ENCODE measurements around the gene PGAM5.
"Not testable (repeated sequence)": the region's sequence is repeated elsewhere in the genome, so short reads cannot be mapped to it uniquely, and the experiment has no call there.

PGAM5 gene

GRCh38 chr12:132723015-132723763, 12.5 kb downstream of the PGAM5 start:
- DNase-seq = no peak

DNA sequence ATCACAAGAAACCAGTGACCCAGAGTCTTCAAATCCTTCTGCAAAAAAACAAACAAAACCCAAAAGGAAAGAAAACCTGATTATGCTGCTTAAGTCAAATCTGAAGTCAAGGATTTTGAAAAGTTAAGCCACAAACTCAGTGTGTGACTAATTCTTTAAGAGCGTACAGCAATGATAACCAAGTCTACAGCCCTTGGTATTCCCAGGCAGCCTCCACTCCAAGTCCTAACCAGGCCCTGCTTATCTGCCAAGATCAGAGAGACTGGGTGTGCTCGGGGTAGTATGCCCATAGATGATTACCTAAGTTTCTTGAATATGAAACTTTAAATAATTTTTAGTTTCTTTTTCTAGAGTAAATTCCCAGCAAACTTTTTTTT, 13.1 kb downstream of the PGAM5 start:
- no peak for DNase-seq

GRCh38 chr12:132724506-132725241, 14.0 kb downstream of the PGAM5 start:
- DNase-seq = no peak

- no peak for DNase-seq
Observed at GRCh38 chr12:132726386-132726785, 15.7 kb downstream of the PGAM5 start.

- no peak for DNase-seq
Observed at GRCh38 chr12:132727091-132727794, 16.6 kb downstream of the PGAM5 start.

DNA sequence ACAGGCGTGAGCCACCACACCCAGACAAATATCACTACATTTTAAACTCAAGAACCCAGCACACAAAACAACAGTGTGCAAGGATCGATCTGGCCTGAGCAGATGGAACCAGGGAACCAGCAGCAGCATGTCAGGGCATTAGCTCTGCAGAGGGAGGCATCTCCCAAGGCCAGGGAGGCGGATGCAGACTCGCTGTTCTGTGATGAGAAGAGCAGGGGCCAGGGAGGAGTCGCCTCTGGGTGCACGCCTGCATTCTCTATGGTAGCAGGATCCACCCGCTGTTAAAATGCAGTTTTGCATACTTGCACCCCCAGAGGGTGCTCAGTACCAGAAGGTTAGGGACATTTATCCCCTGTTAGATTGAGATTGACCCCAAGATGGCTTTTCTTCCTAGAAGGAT, 17.9 kb downstream of the PGAM5 start:
- no peak for DNase-seq

DNA sequence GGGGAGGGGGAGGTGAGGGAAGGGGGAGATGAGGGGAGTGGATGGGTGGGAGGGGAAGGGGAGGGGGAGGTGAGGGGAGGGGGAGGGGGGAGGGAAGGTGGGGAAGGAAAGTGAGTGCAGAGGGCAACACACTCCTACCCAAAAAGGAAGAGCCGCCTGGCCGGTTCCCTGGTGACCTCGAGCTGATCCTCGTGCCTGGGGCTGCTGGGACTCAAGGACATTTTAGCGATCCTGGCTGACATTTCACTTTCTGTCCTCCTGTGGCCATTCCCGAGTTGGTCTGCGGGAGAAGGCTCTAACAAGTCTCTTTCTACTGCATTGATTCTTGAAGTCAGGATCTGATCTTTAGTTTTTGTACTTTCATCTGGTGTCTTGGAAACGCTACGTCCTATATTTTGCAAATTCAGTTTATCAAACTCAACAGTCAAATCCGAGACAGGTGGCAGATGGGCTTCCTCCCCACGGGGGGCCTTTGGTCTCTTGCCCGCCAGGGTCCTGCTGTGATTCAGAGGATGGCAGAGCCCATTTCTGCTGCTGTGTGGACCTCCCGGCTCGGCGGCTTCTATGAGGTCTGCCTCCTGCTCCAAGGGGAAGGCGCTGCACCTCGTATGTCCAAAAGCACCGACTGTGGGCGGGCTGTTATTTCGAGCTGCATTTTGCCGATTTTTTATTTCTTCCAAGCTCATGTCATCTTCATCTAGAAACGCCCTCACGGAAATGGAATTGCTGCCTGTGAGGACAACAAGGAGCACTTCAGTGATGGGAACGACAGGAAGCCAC, 19.1 kb downstream of the PGAM5 start:
- DNase-seq = no peak

- no peak for DNase-seq
Observed at GRCh38 chr12:132730353-132730752, 19.7 kb downstream of the PGAM5 start.

DNA sequence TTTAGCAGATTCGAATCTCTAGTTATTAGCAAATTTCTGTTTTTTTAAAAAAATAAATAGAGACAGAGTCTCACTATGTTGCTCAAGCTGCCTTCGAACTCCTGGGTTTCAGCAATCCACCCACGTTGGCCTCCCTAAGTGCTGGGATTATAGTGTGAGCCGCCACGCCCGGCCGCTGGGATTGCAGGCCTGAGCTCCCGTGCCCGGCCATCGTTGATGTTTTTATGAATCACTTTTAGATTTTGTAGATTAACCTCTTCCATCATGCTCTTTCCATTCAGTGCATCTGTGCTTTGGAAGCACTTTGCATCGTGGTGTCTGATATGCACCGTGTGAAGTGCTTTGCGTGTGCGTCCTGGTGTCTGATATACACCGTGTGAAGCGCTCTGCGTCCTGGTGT, 20.9 kb downstream of the PGAM5 start:
- DNase-seq = no peak

DNA sequence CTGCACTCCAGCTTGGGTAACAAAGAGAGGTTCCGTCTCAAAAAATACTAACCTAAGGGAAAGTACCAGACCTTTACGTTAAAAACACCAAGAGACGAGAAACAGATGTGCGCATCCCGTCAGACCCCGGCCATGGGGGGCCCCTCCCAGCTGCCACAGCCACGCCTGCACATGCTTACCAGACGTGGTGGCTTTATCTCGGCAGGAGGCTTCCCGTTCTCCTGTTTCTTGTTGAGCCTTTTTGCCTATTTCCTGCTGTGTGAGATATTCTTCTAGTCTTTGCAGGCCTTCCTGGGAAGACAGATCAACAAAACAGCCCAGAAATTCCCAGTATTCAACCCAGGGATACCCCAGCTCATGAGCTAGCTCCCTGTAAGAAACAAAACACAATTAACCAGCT, 23.6 kb downstream of the PGAM5 start:
- no peak for DNase-seq

DNA sequence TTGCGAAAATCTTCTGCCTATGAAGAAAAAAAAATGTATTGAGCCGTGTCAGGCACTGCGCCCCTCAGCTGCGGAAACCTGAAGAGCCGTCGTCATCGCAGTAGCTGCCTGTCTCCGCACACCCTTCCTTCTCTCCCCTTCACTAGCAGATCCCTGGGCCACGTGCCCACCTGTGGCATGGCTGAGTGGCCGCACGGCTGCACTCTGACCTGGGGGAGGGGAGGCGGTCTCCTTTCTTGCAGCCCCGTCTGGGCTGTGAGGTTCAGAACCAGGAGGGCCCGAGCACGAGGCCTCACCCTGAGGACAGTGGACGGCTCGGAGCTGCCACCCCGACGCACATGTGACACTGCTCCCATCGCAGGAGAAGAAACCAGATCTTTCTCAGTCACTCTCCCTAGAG, 24.9 kb downstream of the PGAM5 start:
- no peak for DNase-seq

DNA sequence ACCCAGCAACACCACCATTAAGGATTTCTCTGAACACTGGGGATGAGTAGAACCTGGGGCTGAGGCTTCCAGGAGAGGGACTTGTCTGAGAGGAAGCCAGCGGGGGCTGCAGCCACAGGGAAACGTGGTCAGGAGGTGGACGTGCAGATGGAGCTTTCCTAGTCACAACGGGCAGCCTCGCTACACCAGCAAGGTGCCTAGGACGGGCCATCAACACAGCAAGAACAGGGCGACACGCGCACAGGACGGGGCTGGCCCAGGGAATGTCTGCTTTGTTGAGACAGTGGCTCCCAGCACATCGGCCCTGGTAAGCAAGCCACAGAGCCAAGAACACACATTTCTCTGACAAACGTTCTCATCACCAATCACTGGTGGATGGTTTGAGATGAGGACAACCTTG, 25.7 kb downstream of the PGAM5 start:
- DNase-seq = no peak

DNA sequence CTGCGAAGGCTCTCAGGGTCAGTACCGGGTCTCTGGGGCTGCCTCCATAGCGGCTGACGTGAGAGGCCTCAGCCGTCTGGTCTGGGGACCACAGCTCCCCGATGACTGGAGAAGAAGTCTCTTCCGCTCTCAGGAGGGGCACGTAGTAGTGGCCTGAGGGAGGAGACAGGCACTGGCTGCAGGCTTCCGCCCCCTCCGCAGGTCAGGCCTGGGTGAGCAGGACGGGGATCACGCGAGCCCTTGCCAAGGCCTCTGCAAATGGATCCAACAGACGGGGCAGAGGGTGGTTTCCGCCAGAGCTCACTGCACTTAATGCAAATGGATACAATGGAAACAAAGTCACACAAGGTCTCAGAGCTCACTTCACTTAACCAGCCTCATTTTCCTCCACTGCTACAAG, 26.3 kb downstream of the PGAM5 start:
- DNase-seq = no peak

DNA sequence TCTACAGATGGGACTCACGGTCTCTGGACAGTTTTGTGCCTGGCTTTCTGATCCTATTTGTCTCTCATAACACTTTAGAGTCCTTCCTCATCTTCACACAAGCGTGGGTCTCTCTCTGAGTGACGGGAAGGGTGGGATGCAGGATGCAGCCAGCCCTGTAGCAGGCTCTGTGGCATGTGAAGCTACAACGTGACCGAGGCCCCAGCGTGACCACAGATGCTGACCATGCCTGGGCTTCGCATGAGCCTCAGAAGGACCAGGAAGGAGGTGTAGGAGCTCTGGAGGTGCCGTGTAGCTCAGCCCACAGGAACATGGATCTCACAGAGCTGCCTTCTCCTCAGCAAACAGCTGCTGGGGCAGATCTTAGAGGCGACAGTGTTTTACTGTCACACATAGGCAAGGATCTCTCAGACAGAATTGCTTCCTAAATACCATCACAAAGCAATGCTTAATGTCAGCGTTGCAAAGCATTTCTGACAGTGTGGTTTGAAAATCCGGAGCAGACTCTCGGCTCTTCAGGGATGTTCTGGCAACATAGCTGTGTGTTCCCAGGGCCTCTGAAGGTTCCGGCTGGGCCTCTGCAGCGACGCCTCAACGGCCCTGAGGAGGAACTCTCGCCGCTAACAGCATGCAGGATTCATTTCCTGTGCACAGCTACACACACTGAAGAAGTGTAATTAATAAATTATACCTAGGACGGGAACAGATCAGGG, 29.1 kb downstream of the PGAM5 start:
- DNase-seq = no peak

- no peak for DNase-seq
Observed at GRCh38 chr12:132740313-132740646, 29.6 kb downstream of the PGAM5 start.

DNA sequence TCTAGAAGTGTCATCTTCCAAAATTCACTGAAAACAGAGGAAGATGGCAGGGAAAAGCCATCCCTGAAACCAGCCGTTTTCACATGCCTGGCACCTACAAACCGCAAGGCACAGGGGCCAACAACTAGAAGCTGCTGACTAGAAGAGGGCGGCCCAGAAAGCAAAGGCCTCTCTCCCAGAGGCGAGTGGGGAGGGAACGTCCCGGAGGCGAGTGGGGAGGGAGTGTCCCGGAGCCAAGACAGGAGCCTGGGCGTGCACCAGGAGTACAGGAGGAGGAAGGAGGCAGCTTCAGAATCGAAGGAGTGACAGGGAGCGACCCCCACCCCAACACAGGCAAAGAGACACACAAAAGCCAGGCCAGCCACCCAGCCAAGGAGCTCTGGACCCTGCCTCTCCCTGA, 30.0 kb downstream of the PGAM5 start:
- DNase-seq = no peak

DNA sequence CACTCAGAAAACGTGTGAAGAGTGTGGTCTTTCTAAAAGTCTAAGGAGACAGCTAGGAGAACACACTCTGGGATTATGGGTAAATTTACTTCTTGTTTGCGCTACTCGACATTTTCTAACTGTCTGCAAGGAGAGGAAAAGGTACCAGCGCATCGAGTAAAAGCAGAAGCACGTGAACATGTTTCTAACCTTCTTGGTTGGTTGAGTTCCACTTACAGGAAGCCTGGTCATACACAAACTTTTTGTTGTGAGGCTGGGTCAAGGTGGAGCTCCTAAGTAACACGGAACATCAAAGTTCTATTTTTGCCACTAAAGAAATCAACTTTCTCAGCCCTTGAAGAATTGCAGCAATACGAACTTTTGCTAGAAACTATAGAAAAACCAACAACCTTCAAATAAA, 31.0 kb downstream of the PGAM5 start:
- no peak for DNase-seq

DNA sequence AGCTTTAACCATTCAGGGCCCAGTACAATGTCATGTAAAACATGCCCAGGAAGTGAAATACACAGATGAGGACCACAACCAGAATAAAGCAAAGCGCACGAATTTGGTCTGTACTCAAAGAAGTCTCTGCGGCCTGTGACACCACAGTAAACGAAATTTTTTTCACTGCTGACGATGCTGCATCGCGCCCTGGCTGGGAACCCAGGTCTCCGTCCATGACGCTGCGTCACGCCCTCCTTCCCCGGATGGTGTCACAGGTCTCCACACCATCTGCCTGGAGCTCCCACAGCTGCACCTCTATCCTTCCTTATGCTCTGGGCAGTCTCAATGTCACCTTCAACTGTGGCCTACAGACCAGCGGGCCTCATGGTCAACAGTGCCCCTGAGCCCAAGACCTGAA, 33.2 kb downstream of the PGAM5 start:
- DNase-seq = no peak

DNA sequence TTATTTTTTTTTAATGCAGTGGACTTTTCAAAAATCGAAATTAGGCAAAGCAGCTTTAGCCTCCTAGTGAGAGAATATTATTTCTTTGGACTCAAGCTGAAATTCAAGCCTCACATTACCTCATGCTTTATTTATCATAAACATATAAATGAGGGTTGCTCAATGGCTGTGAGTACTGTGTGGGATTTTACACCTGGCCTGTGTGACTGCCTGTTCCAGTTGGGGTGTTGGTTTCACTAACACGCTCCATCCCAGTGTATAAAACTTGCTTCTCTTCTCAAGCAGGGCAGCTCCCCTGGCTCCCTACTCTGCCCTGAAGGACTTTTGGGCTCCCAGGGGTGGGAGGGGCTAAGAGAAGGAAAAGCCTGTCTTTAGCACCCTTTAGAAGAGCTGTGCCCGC, 36.0 kb downstream of the PGAM5 start:
- no peak for DNase-seq

DNA sequence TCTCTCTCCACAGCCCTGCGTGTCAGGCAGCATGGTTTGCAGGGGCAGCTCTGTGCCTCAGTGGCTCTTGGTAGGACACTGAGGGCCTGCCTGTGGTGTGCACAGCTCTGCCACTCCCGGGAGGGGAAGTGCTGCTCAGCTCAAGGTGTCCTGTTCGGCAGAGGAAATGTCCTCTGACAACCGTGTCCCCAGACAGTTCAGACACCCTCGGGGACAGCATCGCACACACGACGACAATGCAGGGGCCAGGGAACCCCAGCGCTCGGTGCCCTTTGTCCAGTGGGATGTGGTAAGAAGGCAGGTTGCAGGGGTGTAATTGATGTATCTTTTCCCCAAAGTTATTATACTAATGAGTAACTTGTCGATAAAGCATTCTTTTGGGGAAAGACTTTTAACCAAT, 36.8 kb downstream of the PGAM5 start:
- DNase-seq = no peak

GRCh38 chr12:132747896-132748295, 37.3 kb downstream of the PGAM5 start:
- DNase-seq = no peak

DNA sequence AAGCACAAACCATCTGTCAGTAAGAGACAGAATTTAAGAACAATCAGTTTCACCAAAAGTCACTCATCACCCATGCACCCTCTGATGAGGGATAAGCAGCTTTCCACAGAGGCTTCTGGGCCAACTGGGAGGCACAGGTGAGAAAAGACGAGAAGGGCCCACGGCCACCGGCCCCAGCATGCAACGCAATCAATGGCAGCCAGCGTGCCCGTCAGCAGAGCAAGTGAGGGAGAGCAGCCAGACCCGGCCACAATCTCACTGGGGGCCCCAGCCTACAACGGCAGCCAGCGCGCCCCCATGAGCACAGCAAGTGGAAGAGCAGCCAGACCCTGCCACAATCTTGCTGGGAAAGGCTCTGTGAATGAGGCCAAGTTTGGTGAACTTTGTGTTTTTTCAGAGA, 37.7 kb downstream of the PGAM5 start:
- DNase-seq = no peak

DNA sequence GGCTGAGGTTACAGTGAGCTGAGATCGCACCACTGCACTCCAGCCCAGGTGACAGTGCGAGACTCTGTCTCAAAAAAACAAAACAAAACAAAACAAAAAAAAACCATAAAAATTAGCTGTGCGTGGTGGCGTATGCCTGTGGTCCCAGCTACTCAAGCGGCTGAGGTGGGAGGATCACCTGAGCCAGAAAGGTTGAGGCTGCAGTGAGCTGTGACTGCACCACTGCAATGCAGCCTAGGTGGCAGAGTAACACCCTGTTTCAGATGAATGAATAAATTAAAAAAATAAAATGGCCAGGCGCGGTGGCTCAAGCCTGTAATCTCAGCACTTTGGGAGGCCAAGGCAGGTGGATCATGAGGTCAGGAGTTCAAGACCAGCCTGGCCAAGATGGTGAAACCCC, 43.0 kb downstream of the PGAM5 start:
- DNase-seq = not testable (repeated sequence)

Data from NCI-H510A (cell line).